HepG2 (cell line): Measurements from ENCODE around the gene TTPAL. TPM values are rescaled to one million over a fixed set of nuclear protein-coding genes. Genes with fewer than 3 reads are reported as not detected.
A peak's percentile ranks its signal among the peaks of the same experiment; 100 is the strongest.

Experiments used
- ESRRA ChIP-seq: sonication (generic); formaldehyde crosslinking; IDR thresholded peaks from 2 replicates; pipeline ENCODE4 v1.5.1; 2020; ENCODE audit warnings: mild to moderate bottlenecking, low read depth, missing genetic modification reagents
- HMGXB3 ChIP-seq: sonication (generic); formaldehyde crosslinking; IDR thresholded peaks from 2 replicates; pipeline ENCODE4 v1.4.0; 2020; ENCODE audit warnings: missing genetic modification reagents, borderline replicate concordance
- HNRNPUL1 ChIP-seq: fragments of 200-400 bp; formaldehyde crosslinking; IDR thresholded peaks from 2 replicates; pipeline ENCODE4 v1.6.1; 2017; ENCODE audit warnings: low read depth, mild to moderate bottlenecking, low read length, moderate library complexity
- ISX ChIP-seq: sonication (generic); formaldehyde crosslinking; conservative IDR thresholded peaks from 2 replicates; pipeline ENCODE4 v1.5.0; 2020; ENCODE audit warnings: missing genetic modification reagents
- JDP2 ChIP-seq: sonication (generic); formaldehyde crosslinking; IDR thresholded peaks from 2 replicates; pipeline ENCODE4 v1.8.1; 2022; ENCODE audit warnings: missing genetic modification reagents, borderline replicate concordance
- MZF1 ChIP-seq: sonication (generic); formaldehyde crosslinking; IDR thresholded peaks from 2 replicates; pipeline ENCODE4 v1.8.1; 2023; ENCODE audit warnings: mild to moderate bottlenecking, missing genetic modification reagents, borderline replicate concordance
- RCOR2 ChIP-seq: IDR thresholded peaks from 2 replicates; pipeline ENCODE4 v1.6.1; 2016; ENCODE audit warnings: missing biosample characterization, missing genetic modification reagents
- SKI ChIP-seq: fragments of 450-650 bp; IDR thresholded peaks from one replicate; pipeline ENCODE4 v1.6.1; 2018; ENCODE audit warnings: mild to moderate bottlenecking; ENCODE audit not compliant: partially characterized antibody
- SNAPC2 ChIP-seq: sonication (generic); formaldehyde crosslinking; IDR thresholded peaks from 2 replicates; pipeline ENCODE4 v1.8.1; 2022; ENCODE audit warnings: mild to moderate bottlenecking, missing genetic modification reagents
- SRF ChIP-seq: IDR thresholded peaks from 2 replicates; pipeline ENCODE4 v1.6.1; 2011; ENCODE audit warnings: mild to moderate bottlenecking, low read depth, low read length, moderate library complexity
- TEAD2 ChIP-seq: sonication (generic); formaldehyde crosslinking; IDR thresholded peaks from 2 replicates; pipeline ENCODE4 v1.9.0; 2021; ENCODE audit warnings: missing genetic modification reagents
- XBP1 ChIP-seq: sonication (generic); formaldehyde crosslinking; IDR thresholded peaks from 2 replicates; pipeline ENCODE4 v1.5.0; 2020; ENCODE audit warnings: missing genetic modification reagents
- ZNF296 ChIP-seq: sonication (generic); formaldehyde crosslinking; conservative IDR thresholded peaks from 2 replicates; pipeline ENCODE4 v1.5.0; 2020; ENCODE audit warnings: mild to moderate bottlenecking, missing genetic modification reagents
- ZNF790 ChIP-seq: sonication (generic); formaldehyde crosslinking; IDR thresholded peaks from 2 replicates; pipeline ENCODE4 v1.8.0; 2022; ENCODE audit warnings: missing genetic modification reagents, mild to moderate bottlenecking, borderline replicate concordance
- polyA plus RNA-seq, 8 experiments: library from polyadenylated mRNA; depleted of rRNA in 3 of 8; stranded (reverse) in 7 of 8; unstranded in 1 of 8; fragments of >200 nt; fragmentation: Illumina TruSeq in 4 of 8; extraction: Trizol in 4 of 8; gene quantifications; 2 replicates each; pipeline versions ENCODE4 v1.2.1 to v1.2.3, GENCODE V29; 2011 to 2016; ENCODE audit warnings: low read depth in 4 of 8, missing spikeins in 1 of 8, mixed read lengths in 1 of 8; ENCODE audit not compliant: insufficient read depth in 1 of 8
- total RNA-seq, 5 experiments: library from RNA; depleted of rRNA; stranded (reverse); fragments of >200 nt; fragmentation: Illumina TruSeq; extraction: Trizol; gene quantifications; 2 replicates each; pipeline ENCODE4 v1.2.3, GENCODE V29; 2016; ENCODE audit warnings: low read depth in 1 of 5
- TF ChIP-seq, protein P1 (sequence below), 2 experiments: fragments of 450-650 bp in 1 of 2; sonication (generic) in 1 of 2; formaldehyde crosslinking in 1 of 2; IDR thresholded peaks; 2 replicates each; pipeline versions ENCODE4 v1.6.1 to v1.8.0; 2016 to 2022; ENCODE audit warnings: antibody characterized with exemption in 1 of 2, mild to moderate bottlenecking in 1 of 2, missing genetic modification reagents in 1 of 2

TTPAL gene
- total and polyA plus RNA-seq, 2 of the 13 experiments (the other 11 are each of a cell fraction or from before 2014, with no cell fraction given), result 4.3 to 18.8 TPM

DNA sequence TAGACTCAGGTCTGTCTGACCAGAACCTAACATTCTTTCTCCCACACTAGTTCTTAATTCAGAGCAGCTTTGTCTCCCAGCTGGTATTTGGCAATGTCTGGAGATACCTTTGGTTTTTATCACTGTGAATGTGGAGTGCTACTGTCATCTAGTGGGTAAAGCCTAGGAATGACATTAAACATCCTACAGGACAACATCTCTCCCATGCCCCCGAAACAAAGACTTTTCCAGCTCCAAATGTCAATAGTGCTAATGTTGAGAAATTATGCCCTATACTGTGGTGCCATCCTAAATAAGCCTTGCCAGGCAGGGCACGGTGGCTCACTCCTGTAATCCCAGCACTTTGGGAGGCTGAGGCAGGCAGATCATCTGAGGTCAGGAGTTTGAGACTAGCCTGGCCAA is 4.2 kb upstream of the TTPAL start (continued):
- TF ChIP-seq ZNF790 (CRISPR knock-in tag) (no peak), ZNF296 (CRISPR knock-in tag) (no peak), ISX (CRISPR knock-in tag) (no peak), HNRNPUL1 (no peak), TEAD2 (CRISPR knock-in tag) (no peak), SNAPC2 (no peak), ESRRA (CRISPR knock-in tag) (no peak), HMGXB3 (no peak; the same call in 1 of the 2 replicates), RCOR2 (CRISPR knock-in tag) (peak; percentile 67; the same call in 1 of the 2 replicates), JDP2 (CRISPR knock-in tag) (no peak), SRF (no peak), SKI (peak; percentile 35), XBP1 (CRISPR knock-in tag) (no peak), MZF1 (CRISPR knock-in tag) (no peak)
- TF ChIP-seq, protein P1, sequence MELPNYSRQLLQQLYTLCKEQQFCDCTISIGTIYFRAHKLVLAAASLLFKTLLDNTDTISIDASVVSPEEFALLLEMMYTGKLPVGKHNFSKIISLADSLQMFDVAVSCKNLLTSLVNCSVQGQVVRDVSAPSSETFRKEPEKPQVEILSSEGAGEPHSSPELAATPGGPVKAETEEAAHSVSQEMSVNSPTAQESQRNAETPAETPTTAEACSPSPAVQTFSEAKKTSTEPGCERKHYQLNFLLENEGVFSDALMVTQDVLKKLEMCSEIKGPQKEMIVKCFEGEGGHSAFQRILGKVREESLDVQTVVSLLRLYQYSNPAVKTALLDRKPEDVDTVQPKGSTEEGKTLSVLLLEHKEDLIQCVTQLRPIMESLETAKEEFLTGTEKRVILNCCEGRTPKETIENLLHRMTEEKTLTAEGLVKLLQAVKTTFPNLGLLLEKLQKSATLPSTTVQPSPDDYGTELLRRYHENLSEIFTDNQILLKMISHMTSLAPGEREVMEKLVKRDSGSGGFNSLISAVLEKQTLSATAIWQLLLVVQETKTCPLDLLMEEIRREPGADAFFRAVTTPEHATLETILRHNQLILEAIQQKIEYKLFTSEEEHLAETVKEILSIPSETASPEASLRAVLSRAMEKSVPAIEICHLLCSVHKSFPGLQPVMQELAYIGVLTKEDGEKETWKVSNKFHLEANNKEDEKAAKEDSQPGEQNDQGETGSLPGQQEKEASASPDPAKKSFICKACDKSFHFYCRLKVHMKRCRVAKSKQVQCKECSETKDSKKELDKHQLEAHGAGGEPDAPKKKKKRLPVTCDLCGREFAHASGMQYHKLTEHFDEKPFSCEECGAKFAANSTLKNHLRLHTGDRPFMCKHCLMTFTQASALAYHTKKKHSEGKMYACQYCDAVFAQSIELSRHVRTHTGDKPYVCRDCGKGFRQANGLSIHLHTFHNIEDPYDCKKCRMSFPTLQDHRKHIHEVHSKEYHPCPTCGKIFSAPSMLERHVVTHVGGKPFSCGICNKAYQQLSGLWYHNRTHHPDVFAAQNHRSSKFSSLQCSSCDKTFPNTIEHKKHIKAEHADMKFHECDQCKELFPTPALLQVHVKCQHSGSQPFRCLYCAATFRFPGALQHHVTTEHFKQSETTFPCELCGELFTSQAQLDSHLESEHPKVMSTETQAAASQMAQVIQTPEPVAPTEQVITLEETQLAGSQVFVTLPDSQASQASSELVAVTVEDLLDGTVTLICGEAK (IDR thresholded peaks at IDR 0.05), result no peak
- TF ChIP-seq, protein P1 (CRISPR knock-in tag; IDR thresholded peaks at IDR 0.05), result no peak
